T1000 (cell line): ENCODE results near the gene ERCC6L.
A peak's percentile ranks its signal among the peaks of the same experiment; 100 is the strongest.
"Not testable (repeated sequence)": the region's sequence is repeated elsewhere in the genome, so short reads cannot be mapped to it uniquely, and the experiment has no call there.

Experiments used
- DNase-seq: peaks from one replicate; lab custom pipeline; 2025; ENCODE audit warnings: mixed read lengths; lab: John Stamatoyannopoulos, UW

ERCC6L gene

GRCh38 chrX:72253686-72254085 is 14.9 kb upstream of the ERCC6L start:
- no peak for DNase-seq

- DNase-seq = no peak
These were observed 8.5 kb upstream of the ERCC6L start for GRCh38 chrX:72247206-72247942.

- peak; percentile 20 for DNase-seq
These were observed 6.7 kb upstream of the ERCC6L start for GRCh38 chrX:72245461-72246089.

GRCh38 chrX:72243472-72243871 is 4.6 kb upstream of the ERCC6L start:
- DNase-seq = no peak

GRCh38 chrX:72240976-72241375 is 2.1 kb upstream of the ERCC6L start:
- no peak for DNase-seq

- DNase-seq = no peak
These were observed 644 bp downstream of the ERCC6L start for GRCh38 chrX:72238183-72238582.

GRCh38 chrX:72236841-72237240 is 2.0 kb downstream of the ERCC6L start:
- DNase-seq = no peak

- no peak for DNase-seq
These were observed 8.5 kb downstream of the ERCC6L start for GRCh38 chrX:72230290-72230689.

- not testable (repeated sequence) for DNase-seq
These were observed 18.5 kb downstream of the ERCC6L start for GRCh38 chrX:72220375-72220774.

- no peak for DNase-seq
These were observed 21.9 kb downstream of the ERCC6L start for GRCh38 chrX:72216973-72217372.

- DNase-seq = no peak
These were observed 30.6 kb downstream of the ERCC6L start for GRCh38 chrX:72208126-72208800.

GRCh38 chrX:72207366-72207765 is 31.5 kb downstream of the ERCC6L start:
- no peak for DNase-seq

- DNase-seq = no peak
These were observed 33.1 kb downstream of the ERCC6L start for GRCh38 chrX:72205706-72206105.

- no peak for DNase-seq
These were observed 35.4 kb downstream of the ERCC6L start for GRCh38 chrX:72203421-72203820.

- DNase-seq = no peak
These were observed 35.9 kb downstream of the ERCC6L start for GRCh38 chrX:72202792-72203401.

GRCh38 chrX:72201836-72202536 is 36.8 kb downstream of the ERCC6L start:
- peak; percentile 11 for DNase-seq

GRCh38 chrX:72182924-72183323 is 55.9 kb downstream of the ERCC6L start:
- DNase-seq = no peak

GRCh38 chrX:72181178-72182125 is 57.4 kb downstream of the ERCC6L start, which contains the start of gene PIN4:
Gene PIN4, plus strand, starts transcription at chrX:72181757. Its CDS starts 29 bp downstream, at chrX:72181786.
- DNase-seq = peak; percentile 92

- DNase-seq = no peak
These were observed 58.3 kb downstream of the ERCC6L start for GRCh38 chrX:72180539-72180938.

GRCh38 chrX:72176981-72177380 is 61.8 kb downstream of the ERCC6L start:
- no peak for DNase-seq

- DNase-seq = not testable (repeated sequence)
These were observed 62.5 kb downstream of the ERCC6L start for GRCh38 chrX:72176289-72176688.
